GM12878 (cell line): Measurements from ENCODE around the gene SIDT1. TPM values are rescaled to one million over a fixed set of nuclear protein-coding genes. Genes with fewer than 3 reads are reported as not detected.

Experiments used
- BMI1 ChIP-seq: fragments of 450-650 bp; IDR thresholded peaks from 2 replicates; pipeline ENCODE4 v1.6.1; 2016; ENCODE audit warnings: mild to moderate bottlenecking, moderate library complexity, borderline replicate concordance
- E2F8 ChIP-seq: fragments of 450-650 bp; IDR thresholded peaks from 2 replicates; pipeline ENCODE4 v1.6.1; 2018; ENCODE audit warnings: mild to moderate bottlenecking, low read depth, moderate library complexity; ENCODE audit not compliant: partially characterized antibody
- EZH2 ChIP-seq: IDR thresholded peaks from 2 replicates; pipeline ENCODE4 v1.6.1; 2012; ENCODE audit warnings: low read depth, mild to moderate bottlenecking, control low read depth, inconsistent platforms, low read length, borderline replicate concordance; ENCODE audit not compliant: control insufficient read depth
- NFIC ChIP-seq: IDR thresholded peaks from 2 replicates; pipeline ENCODE4 v1.6.1; 2012; ENCODE audit warnings: low read depth, mild to moderate bottlenecking, inconsistent platforms, low read length, moderate library complexity
- PKNOX1 ChIP-seq: fragments of 450-650 bp; IDR thresholded peaks from 2 replicates; pipeline ENCODE4 v1.6.1; 2016; ENCODE audit warnings: mild to moderate bottlenecking
- POLR2AphosphoS2 ChIP-seq: IDR thresholded peaks from 2 replicates; pipeline ENCODE4 v1.6.1; 2011; ENCODE audit warnings: low read depth, mild to moderate bottlenecking, low read length, improper control_type of control experiment, moderate library complexity
- POLR2AphosphoS5 ChIP-seq: IDR thresholded peaks from 2 replicates; pipeline ENCODE4 v1.6.1; 2011; ENCODE audit warnings: mild to moderate bottlenecking, low read length, inconsistent platforms
- RELB ChIP-seq: fragments of 450-650 bp; IDR thresholded peaks from 2 replicates; pipeline ENCODE4 v1.6.1; 2017; ENCODE audit warnings: low read depth, mild to moderate bottlenecking, moderate library complexity
- REST ChIP-seq: IDR thresholded peaks from 2 replicates; pipeline ENCODE4 v1.6.1; 2012; ENCODE audit warnings: mild to moderate bottlenecking, low read depth, low read length
- SKIL ChIP-seq: fragments of 450-650 bp; IDR thresholded peaks from 2 replicates; pipeline ENCODE4 v1.6.1; 2017; ENCODE audit warnings: mild to moderate bottlenecking, low read depth, inconsistent platforms; ENCODE audit not compliant: poor library complexity, severe bottlenecking
- SRF ChIP-seq, 2 experiments: IDR thresholded peaks; 2 replicates each; pipeline ENCODE4 v1.6.1; 2011; ENCODE audit warnings: low read depth in 2 of 2, low read length in 2 of 2, mild to moderate bottlenecking in 1 of 2, moderate library complexity in 1 of 2
- ZBTB4 ChIP-seq: fragments of 450-650 bp; formaldehyde crosslinking; IDR thresholded peaks from 2 replicates; pipeline ENCODE4 v1.4.0; 2022; ENCODE audit warnings: mild to moderate bottlenecking, moderate library complexity
- ZNF217 ChIP-seq: fragments of 450-650 bp; IDR thresholded peaks from 2 replicates; pipeline ENCODE4 v1.6.1; 2017; ENCODE audit warnings: antibody characterized with exemption, mild to moderate bottlenecking
- ZZZ3 ChIP-seq: IDR thresholded peaks from 2 replicates; pipeline ENCODE4 v1.6.1; 2011; ENCODE audit warnings: low read depth; ENCODE audit not compliant: control insufficient read depth, insufficient read length
- polyA plus RNA-seq, 11 experiments: library from polyadenylated mRNA; depleted of rRNA in 4 of 11; unstranded in 6 of 11; stranded (reverse) in 5 of 11; fragments of >200 nt; fragmentation: Nextera tagmentation in 4 of 11; fragmentation: Illumina TruSeq in 1 of 11; extraction: Ambion mirVana in 4 of 11; extraction: Trizol in 1 of 11; gene quantifications; 1 replicate in 1 of 11; 2 replicates in 10 of 11; pipeline versions ENCODE4 v1.2.1 to v1.2.3, GENCODE V29; 2011 to 2016; ENCODE audit warnings: inconsistent platforms in 2 of 11, missing spikeins in 2 of 11, low read depth in 1 of 11
- total RNA-seq, 4 experiments: library from RNA; depleted of rRNA in 3 of 4; stranded (reverse); fragments of >200 nt in 3 of 4; fragmentation: Illumina TruSeq in 1 of 4; extraction: Trizol in 1 of 4; gene quantifications; 2 replicates each; pipeline versions ENCODE4 v1.2.1 to v1.2.3, GENCODE V29; 2013 to 2021

The SIDT1 gene
- total and polyA plus RNA-seq, 10 of the 15 experiments (the other 5 are each of a cell fraction or from before 2014, with no cell fraction given), result 3.0 to 45.0 (median 26.6) TPM

- TF ChIP-seq ZNF217 (0 out of 2 replicates have a peak, but pooled peaks have one; percentile 43), E2F8 (no peak), ZZZ3 (no peak), NFIC (peak; percentile 74), EZH2 (no peak), BMI1 (no peak), PKNOX1 (peak; percentile 50), REST (no peak), ZBTB4 (no peak), SRF (IDR thresholded peaks at IDR 0.05; ENCODE audit: low read depth in 2 of 2, low read length in 2 of 2) (no peak), POLR2AphosphoS2 (no peak), RELB (peak; percentile 94), POLR2AphosphoS5 (no peak), SKIL (peak; percentile 65)
Observed at GRCh38 chr3:113546414-113546893, 14.1 kb downstream of the SIDT1 start (continued).
